Measurements from ENCODE around the gene LHX5. TPM values are rescaled to one million over a fixed set of nuclear protein-coding genes. Genes with fewer than 3 reads are reported as not detected.

The LHX5 gene
- total RNA-seq, 1 experiment from 2014 or later, result not detected

DNA sequence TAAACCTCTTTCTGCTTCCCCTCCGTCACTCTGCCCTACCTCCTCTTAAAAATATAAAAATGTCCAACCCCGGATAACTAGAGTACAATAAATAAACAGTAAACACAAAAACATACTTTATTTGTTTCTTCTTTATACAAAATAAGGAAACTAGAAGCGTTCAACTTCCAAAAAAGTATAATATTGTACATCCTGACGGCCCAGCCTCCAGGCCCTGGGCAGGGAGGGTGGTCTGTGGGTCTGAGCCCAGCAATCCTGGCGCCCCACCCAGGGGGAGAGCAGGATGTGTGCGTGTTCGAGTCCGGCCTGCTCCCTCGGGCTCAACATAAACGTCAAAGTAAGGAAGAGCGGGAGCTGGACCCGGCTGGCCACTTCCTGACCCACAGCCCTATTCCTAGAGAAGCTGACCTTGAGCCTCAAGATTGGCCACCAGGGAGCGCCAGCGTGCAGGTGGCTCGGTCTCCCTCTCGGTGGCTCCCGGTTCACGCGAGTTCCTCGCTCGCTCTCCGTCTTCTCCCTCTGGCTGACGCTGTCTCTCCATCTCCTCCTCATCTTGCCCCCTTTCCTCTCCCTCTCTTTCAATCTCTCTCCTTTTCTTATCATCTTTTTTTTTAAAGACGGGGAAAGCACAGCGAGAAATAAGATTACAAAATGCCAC lies 9.4 kb downstream of the LHX5 start:
- ChIA-PET POLR2A (interaction anchor here (0.6 kb wide), 1 partner anchor 38 kb away, joined by 3 read pairs; no protein-coding TSS in a partner anchor), CTCF (interaction anchor here (0.7 to 1.5 kb wide), 3 partner anchors 46 to 298 kb away, joined by 3 to 4 read pairs (median 3); partner anchors contain the start of gene DDX54)
- H3K27me3 ChIP-seq (ENCODE audit: control insufficient read depth, insufficient read depth, low read length), result peaks cover 32% of the 10 kb centered on the region
- no peaks in the 10 kb centered on the region for H3K9me3 ChIP-seq (ENCODE audit: control insufficient read depth, insufficient read depth, low read depth, low read length)
- in situ Hi-C loops (cut with HindIII; ENCODE audit: low pct_unique_long_range_greater_than_20kb, low sequenced_read_pairs) (no loop called here), intact Hi-C loops (cut with micrococcal nuclease; ENCODE audit: unreplicated experiment) (loop anchor here (2.0 kb wide), 1 partner anchor 451 kb away; no protein-coding TSS in a partner anchor)
- no peaks in the 10 kb centered on the region for H3K36me3 ChIP-seq (ENCODE audit: control insufficient read depth, insufficient read depth, low read length)
- peak; percentile 87 for ATAC-seq
- H3K4me3 ChIP-seq (ENCODE audit: low read depth in 2 of 2, low read length in 2 of 2), result peak overlapping the region; percentile 21 to 51
- H3K27ac ChIP-seq (ENCODE audit: low read length), result no peak overlapping the region
- DNase-seq (ENCODE audit: low read depth, low spot score), result peak; percentile 38
- peaks cover 8% of the 10 kb centered on the region for H3K4me1 ChIP-seq (ENCODE audit: control insufficient read depth, insufficient read depth, low read length)
- no peak for TF ChIP-seq POLR2AphosphoS5 (IDR thresholded peaks at IDR 0.05; ENCODE audit: low read depth, low read length)
- TF ChIP-seq TCF7L2 (IDR thresholded peaks at IDR 0.05; ENCODE audit: low read depth, low read length), result no peak
- no peak for TF ChIP-seq SIN3A (IDR thresholded peaks at IDR 0.05; ENCODE audit: borderline replicate concordance, insufficient read depth, low read depth, low read length)
- TF ChIP-seq, protein P1, sequence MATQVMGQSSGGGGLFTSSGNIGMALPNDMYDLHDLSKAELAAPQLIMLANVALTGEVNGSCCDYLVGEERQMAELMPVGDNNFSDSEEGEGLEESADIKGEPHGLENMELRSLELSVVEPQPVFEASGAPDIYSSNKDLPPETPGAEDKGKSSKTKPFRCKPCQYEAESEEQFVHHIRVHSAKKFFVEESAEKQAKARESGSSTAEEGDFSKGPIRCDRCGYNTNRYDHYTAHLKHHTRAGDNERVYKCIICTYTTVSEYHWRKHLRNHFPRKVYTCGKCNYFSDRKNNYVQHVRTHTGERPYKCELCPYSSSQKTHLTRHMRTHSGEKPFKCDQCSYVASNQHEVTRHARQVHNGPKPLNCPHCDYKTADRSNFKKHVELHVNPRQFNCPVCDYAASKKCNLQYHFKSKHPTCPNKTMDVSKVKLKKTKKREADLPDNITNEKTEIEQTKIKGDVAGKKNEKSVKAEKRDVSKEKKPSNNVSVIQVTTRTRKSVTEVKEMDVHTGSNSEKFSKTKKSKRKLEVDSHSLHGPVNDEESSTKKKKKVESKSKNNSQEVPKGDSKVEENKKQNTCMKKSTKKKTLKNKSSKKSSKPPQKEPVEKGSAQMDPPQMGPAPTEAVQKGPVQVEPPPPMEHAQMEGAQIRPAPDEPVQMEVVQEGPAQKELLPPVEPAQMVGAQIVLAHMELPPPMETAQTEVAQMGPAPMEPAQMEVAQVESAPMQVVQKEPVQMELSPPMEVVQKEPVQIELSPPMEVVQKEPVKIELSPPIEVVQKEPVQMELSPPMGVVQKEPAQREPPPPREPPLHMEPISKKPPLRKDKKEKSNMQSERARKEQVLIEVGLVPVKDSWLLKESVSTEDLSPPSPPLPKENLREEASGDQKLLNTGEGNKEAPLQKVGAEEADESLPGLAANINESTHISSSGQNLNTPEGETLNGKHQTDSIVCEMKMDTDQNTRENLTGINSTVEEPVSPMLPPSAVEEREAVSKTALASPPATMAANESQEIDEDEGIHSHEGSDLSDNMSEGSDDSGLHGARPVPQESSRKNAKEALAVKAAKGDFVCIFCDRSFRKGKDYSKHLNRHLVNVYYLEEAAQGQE (IDR thresholded peaks at IDR 0.05; ENCODE audit: insufficient read depth in 1 of 2, low read depth in 2 of 2, low read length in 1 of 2), result no peak
- peak; percentile 90 for TF ChIP-seq CTCF (IDR thresholded peaks at IDR 0.05)
- BruUV-seq (replicated peaks), result no TSS peak

- no peak for DNase-seq (ENCODE audit: low read depth, low spot score)
- in situ Hi-C loops (cut with HindIII; ENCODE audit: low pct_unique_long_range_greater_than_20kb, low sequenced_read_pairs) (no loop called here), intact Hi-C loops (cut with micrococcal nuclease; ENCODE audit: unreplicated experiment) (loop anchor here (2.0 kb wide), 1 partner anchor 451 kb away; no protein-coding TSS in a partner anchor)
- TF ChIP-seq CTCF (IDR thresholded peaks at IDR 0.05), result peak; percentile 70
- TF ChIP-seq POLR2AphosphoS5 (IDR thresholded peaks at IDR 0.05; ENCODE audit: low read depth, low read length), result no peak
- no peak for TF ChIP-seq SIN3A (IDR thresholded peaks at IDR 0.05; ENCODE audit: borderline replicate concordance, insufficient read depth, low read depth, low read length)
- no peak for TF ChIP-seq TCF7L2 (IDR thresholded peaks at IDR 0.05; ENCODE audit: low read depth, low read length)
- TF ChIP-seq, protein P1 (IDR thresholded peaks at IDR 0.05; ENCODE audit: insufficient read depth in 1 of 2, low read depth in 2 of 2, low read length in 1 of 2), result no peak
- no peak overlapping the region for H3K4me3 ChIP-seq (ENCODE audit: low read depth in 2 of 2, low read length in 2 of 2)
- no peaks in the 10 kb centered on the region for H3K36me3 ChIP-seq (ENCODE audit: control insufficient read depth, insufficient read depth, low read length)
- POLR2A ChIA-PET, result no interaction called here
- H3K27ac ChIP-seq (ENCODE audit: low read length), result no peak overlapping the region
- CTCF ChIA-PET, result interaction anchor here (0.5 to 1.5 kb wide), 5 partner anchors 46 to 298 kb away, joined by 3 to 4 read pairs (median 3); partner anchors contain the start of gene DDX54
- H3K27me3 ChIP-seq (ENCODE audit: control insufficient read depth, insufficient read depth, low read length), result peaks cover 27% of the 10 kb centered on the region
- ATAC-seq, result peak; percentile 51
- peaks cover 8% of the 10 kb centered on the region for H3K4me1 ChIP-seq (ENCODE audit: control insufficient read depth, insufficient read depth, low read length)
- no peaks in the 10 kb centered on the region for H3K9me3 ChIP-seq (ENCODE audit: control insufficient read depth, insufficient read depth, low read depth, low read length)
- BruUV-seq (replicated peaks), result no TSS peak
These were observed 10.0 kb downstream of the LHX5 start for GRCh38 chr12:113461666-113462065.

Measured in Panc1 (cell line).